ENCODE results near the gene TMEM18. TPM values are rescaled to one million over a fixed set of nuclear protein-coding genes. Genes with fewer than 3 reads are reported as not detected.
A peak's percentile ranks its signal among the peaks of the same experiment; 100 is the strongest.

Gene TMEM18
- total RNA-seq, 1 donor from 2014 or later = 37.1 TPM

- no peak overlapping the region for H3K4me3 Mint-ChIP-seq
- no peak for DNase-seq (ENCODE audit: low spot score in 2 of 2, unreplicated experiment in 2 of 2)
- H3K27me3 Mint-ChIP-seq (ENCODE audit: low read depth) = no peaks in the 10 kb centered on the region
- TF ChIP-seq CTCF (IDR thresholded peaks at IDR 0.05; ENCODE audit: unreplicated experiment) = peak; percentile 34
- H3K36me3 Mint-ChIP-seq = peaks cover 59% of the 10 kb centered on the region
- peaks cover 15% of the 10 kb centered on the region for H3K9me3 Mint-ChIP-seq
- H3K4me1 Mint-ChIP-seq = no peaks in the 10 kb centered on the region
- H3K27ac Mint-ChIP-seq = no peak overlapping the region
Observed at GRCh38 chr2:667332-667999, 9.7 kb downstream of the TMEM18 start.

GRCh38 chr2:666441-666840 is 10.8 kb downstream of the TMEM18 start:
- H3K9me3 Mint-ChIP-seq = peaks cover 15% of the 10 kb centered on the region
- peaks cover 59% of the 10 kb centered on the region for H3K36me3 Mint-ChIP-seq
- H3K4me3 Mint-ChIP-seq = no peak overlapping the region
- H3K4me1 Mint-ChIP-seq = no peaks in the 10 kb centered on the region
- no peak for DNase-seq (ENCODE audit: low spot score in 2 of 2, unreplicated experiment in 2 of 2)
- peaks cover 4% of the 10 kb centered on the region for H3K27me3 Mint-ChIP-seq (ENCODE audit: low read depth)
- H3K27ac Mint-ChIP-seq = no peak overlapping the region
- TF ChIP-seq CTCF (IDR thresholded peaks at IDR 0.05; ENCODE audit: unreplicated experiment) = no peak

- H3K9me3 Mint-ChIP-seq = peaks cover 15% of the 10 kb centered on the region
- H3K4me1 Mint-ChIP-seq = no peaks in the 10 kb centered on the region
- H3K27me3 Mint-ChIP-seq (ENCODE audit: low read depth) = peaks cover 10% of the 10 kb centered on the region
- no peak overlapping the region for H3K27ac Mint-ChIP-seq
- no peak for TF ChIP-seq CTCF (IDR thresholded peaks at IDR 0.05; ENCODE audit: unreplicated experiment)
- H3K36me3 Mint-ChIP-seq = peaks cover 59% of the 10 kb centered on the region
- H3K4me3 Mint-ChIP-seq = no peak overlapping the region
- DNase-seq (ENCODE audit: low spot score in 2 of 2, unreplicated experiment in 2 of 2) = no peak
Observed at GRCh38 chr2:665340-666073, 11.7 kb downstream of the TMEM18 start.

GRCh38 chr2:664063-664462 is 13.1 kb downstream of the TMEM18 start:
- no peak for DNase-seq (ENCODE audit: low spot score in 2 of 2, unreplicated experiment in 2 of 2)
- Mint-ChIP-seq H3K4me3 (no peak overlapping the region), H3K27ac (no peak overlapping the region), H3K36me3 (peaks cover 50% of the 10 kb centered on the region), H3K9me3 (peaks cover 15% of the 10 kb centered on the region), H3K27me3 (ENCODE audit: low read depth) (peaks cover 22% of the 10 kb centered on the region), H3K4me1 (no peaks in the 10 kb centered on the region)
- no peak for TF ChIP-seq CTCF (IDR thresholded peaks at IDR 0.05; ENCODE audit: unreplicated experiment)

- no peak overlapping the region for H3K27ac Mint-ChIP-seq
- DNase-seq (ENCODE audit: low spot score in 2 of 2, unreplicated experiment in 2 of 2) = no peak
- TF ChIP-seq CTCF (IDR thresholded peaks at IDR 0.05; ENCODE audit: unreplicated experiment) = no peak
- H3K9me3 Mint-ChIP-seq = peaks cover 15% of the 10 kb centered on the region
- H3K4me1 Mint-ChIP-seq = no peaks in the 10 kb centered on the region
- peaks cover 46% of the 10 kb centered on the region for H3K36me3 Mint-ChIP-seq
- no peak overlapping the region for H3K4me3 Mint-ChIP-seq
- H3K27me3 Mint-ChIP-seq (ENCODE audit: low read depth) = peaks cover 29% of the 10 kb centered on the region
Observed at GRCh38 chr2:663221-663620, 14.0 kb downstream of the TMEM18 start.
